ENCODE measurements around the gene DENND11.
A peak's percentile ranks its signal among the peaks of the same experiment; 100 is the strongest.

DENND11 gene, protein sequence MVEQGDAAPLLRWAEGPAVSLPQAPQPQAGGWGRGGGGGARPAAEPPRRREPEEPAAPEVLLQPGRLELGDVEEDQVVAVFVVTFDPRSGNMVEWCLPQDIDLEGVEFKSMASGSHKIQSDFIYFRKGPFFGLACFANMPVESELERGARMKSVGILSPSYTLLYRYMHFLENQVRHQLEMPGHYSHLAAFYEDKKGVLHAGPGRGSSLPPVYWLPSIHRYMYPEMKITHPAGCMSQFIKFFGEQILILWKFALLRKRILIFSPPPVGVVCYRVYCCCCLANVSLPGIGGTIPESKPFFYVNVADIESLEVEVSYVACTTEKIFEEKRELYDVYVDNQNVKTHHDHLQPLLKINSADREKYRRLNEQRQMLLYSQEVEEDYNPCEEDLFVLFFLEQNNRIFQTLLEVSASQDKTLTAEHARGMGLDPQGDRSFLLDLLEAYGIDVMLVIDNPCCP

DNA sequence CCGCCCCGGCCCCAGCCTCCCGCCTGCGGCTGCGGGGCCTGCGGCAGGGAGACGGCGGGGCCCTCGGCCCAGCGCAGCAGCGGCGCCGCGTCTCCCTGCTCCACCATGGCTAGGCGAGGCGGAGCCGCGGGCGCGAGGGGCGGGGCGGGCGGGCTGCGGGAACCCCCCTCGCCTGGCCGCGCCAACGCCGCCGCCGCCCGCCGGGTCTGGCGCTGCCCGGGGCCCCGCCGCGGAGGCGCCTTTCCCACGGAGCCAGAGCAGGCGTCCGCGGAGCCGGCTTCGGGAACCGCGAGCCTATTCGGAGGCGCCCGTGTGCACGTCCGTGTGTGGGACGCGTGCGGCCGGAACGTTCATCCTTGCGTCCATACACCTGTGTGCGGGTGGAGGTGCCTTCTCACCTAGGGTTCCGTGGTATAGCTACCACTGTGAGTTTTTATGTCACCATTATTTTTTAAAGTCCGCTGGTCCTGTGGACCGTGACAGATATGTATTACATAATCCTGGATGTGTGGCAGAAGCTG, at the start of gene DENND11:
Gene DENND11 (minus strand): TSS at position 120 of the 521 bp plus-strand sequence. CDS start 13 bp downstream, at position 107.
- DNase-seq, result peak; percentile 67

DNA sequence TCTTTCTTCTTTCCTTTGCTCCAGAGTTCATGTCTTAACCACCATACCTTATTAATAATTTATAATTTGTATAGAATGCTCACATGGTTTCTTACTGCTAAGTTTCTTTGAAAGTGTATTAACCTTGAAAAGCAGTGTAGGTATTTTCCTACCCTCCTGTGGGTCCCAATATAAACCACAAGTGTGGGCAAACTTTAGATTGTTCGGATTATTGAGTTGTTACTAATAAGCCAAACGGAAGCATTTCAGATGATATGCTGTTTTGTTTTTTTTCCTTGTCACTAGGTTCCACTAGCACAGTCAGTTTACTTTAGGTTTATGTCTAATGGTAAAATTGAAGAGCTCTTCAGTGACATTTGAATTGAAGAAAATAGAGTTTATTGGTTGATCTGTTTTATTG, 46.4 kb upstream of the DENND11 start:
- DNase-seq, result no peak

DNA sequence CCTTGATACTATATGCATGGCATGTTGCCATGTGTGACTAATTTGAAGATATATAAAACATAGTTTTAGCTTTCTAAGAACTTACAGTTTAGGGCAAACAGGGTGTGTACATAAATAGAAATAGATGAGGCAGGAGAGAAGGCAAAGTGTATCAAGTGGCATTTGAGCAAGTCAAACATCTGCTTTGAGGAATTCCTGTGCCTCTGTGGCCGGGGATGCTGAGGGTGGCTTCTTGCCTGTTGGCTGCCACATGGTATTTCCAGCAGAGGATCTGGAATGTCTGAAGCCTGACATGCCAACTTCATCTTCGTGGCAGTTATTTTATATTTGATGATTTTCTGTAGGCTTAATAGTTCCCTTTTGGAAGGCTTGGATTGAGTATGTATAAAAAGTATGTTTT, 42.2 kb upstream of the DENND11 start:
- DNase-seq, result no peak

DNA sequence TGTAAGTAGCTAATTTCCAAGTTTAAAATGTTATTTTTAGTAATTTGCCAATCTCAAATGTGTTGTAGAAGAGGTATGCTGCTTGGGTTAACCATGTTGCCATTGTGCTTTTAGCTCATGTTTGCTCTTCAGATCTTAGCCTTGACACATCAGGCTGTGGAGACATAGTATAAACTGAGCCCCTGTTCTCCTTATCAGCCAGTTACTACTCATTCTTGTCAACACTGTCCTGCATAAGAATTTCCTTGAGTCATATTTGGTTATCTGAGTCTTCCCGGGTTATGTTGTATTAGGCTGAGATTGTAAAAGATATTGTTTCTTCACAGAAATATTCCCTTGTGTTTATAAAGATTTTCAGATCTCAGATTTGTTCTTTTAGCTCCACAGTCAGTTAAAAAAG, 40.3 kb upstream of the DENND11 start:
- no peak for DNase-seq

DNA sequence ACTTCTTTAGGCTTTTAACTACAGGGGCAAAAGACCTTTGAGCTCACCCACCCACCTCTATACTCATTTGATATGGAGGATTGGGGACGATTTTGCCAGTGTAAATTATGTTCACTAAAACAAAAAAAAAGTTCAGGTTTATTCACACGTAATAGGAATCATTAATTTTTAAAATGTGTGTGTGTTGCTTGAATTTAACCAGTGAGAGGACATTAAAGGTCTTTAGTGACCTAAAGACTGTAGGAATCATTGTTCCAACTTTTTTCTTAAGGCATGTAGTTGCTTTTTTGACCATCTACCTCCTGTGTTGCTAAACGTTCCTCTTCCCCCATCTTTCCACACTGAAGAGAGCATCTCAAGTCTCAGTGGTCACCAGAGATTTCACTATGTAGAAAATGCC, 37.3 kb upstream of the DENND11 start:
- DNase-seq, result no peak

DNA sequence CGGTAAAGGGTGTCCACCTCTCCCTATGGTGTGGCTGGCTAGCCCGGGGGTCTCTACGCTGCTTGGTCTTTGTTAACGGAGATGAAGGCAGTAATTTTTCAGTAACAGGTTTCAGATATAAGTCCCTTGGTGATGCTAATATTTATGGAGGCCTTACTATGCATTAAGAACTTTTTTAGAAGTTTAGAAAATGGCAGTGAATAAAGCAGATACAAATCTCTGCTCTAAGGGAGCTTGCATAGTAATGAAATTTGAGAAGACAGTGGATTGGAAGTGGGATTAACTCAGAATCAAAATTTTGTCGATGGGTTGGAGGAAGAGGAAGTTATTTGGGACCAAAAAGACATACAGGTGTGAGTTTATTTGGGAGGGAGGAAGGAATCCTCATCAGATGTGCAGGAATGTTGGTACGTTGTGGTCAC, 36.6 kb upstream of the DENND11 start:
- DNase-seq, result no peak

DNA sequence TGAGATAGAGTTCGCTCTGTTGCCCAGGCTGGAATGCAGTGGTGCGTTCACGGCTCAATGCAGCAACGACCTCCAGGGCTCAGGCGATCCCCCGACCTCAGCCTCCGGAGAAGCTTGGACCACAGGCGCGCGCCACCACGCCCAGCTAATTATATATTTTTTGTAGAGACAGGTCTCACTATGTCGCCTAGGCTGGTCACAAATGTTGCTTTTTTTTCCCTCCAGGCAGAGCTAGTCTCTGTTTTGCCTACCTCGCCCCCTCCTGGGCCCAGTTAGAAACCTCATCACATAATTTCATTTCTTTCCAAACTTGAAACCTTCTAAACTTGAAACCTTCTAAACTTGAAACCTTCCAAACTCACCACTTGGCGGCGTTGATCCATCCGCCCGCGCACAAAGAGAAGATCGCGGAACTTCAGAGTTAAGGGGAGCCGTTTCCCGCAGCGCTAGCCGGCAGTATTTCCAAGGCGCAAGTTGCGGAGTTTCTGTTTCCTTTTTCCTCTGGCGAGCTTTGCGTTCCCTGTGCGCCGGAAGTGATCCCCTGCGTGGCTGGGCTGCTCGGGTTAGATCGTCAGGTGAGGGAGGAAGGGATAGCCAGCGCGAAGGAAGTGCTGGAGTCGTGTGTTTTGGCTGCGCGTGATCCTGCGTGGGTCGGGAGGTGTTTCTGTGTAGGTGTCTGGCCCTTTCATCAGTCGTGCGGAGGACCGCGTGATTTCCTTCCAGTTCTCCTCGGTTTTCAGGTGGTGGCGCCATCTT, 36.0 kb upstream of the DENND11 start, which contains the start of gene SSBP1:
Gene SSBP1 (plus strand): TSS at position 523 of the 756 bp plus-strand sequence. CDS start 809 bp downstream, outside the sequence.
- DNase-seq, result peak; percentile 97

DNA sequence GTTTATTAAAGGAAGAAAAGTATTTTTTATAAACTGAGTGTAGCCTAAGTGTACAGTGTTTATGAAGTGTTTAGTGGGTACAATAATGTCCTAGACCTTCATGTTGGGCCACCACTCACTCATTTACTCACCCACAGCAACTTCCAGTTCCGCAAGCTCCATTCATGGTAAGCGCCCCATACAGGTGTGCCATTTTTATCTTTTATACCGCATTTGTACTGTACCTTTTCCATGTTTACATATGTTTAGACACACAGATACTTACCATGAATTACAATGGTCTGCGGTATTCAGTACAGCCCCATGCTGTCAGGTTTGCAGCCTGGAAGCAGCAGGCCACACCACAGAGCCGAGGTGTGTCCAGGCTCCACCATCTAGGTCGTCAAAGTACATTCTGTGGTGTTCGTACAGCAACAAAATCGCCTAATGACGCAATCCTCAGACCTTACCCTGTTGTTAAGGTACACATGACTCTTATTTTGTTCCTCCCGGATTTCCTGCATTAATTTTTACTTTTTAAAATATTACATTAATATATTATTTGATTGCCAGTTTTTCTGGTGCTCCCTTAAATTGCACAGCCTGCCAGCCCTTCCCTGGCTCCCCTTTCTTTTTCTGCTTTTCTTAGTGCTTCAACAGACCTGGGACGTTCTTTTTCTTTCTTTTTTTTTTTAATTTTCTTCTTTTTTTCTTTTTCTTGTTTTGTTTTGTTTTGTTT, 35.3 kb upstream of the DENND11 start:
- DNase-seq, result peak; percentile 3

DNA sequence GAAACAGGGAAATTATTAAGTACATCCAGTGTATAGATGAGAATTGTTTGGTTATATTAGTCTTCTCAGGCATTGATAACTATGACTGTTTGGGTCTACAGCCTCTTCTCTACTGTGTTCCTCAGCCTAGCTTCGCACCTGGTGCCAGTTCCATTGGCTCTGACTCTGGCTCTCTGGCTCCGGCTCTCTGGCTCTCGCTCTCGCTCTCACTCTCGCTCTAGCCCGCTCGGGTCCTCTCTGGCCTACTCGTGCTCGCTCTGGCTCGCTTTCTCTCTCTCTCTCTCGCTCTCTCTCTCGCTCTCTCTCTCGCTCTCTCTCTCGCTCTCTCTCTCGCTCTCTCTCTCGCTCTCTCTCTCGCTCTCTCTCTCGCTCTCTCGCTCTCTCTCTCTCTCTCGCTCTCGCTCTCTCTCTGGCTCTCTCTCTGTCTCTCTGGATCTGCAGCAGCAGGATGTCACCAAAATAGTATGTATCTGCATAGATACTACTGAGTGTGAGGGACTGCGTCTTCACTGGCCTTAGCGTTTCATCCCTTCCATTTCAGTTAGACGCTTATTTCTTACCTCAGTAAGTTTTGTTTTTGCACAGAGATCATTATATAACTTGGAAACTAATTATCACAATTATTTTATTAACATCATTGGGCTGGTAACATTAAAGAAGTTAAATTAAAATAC, 29.6 kb upstream of the DENND11 start:
- DNase-seq, result no peak

DNA sequence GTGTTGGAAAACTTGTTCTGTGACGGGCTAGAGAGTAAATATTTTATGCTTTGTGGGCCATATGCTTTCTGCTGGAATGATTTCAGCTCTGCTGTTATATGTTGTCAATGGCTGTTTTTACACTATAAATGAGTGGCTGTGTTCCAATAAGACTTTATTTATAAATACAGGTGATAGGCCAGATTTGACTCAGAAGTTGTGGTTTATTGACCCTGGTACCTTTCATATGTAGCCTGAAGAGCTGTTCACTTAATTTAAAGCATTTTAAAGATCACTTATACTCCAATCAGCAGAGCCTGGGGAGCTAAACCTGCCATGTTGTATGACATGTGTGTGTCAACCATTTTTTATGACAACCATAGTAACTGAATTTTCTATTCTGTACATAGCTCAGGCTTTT, 27.1 kb upstream of the DENND11 start:
- DNase-seq, result no peak

DNA sequence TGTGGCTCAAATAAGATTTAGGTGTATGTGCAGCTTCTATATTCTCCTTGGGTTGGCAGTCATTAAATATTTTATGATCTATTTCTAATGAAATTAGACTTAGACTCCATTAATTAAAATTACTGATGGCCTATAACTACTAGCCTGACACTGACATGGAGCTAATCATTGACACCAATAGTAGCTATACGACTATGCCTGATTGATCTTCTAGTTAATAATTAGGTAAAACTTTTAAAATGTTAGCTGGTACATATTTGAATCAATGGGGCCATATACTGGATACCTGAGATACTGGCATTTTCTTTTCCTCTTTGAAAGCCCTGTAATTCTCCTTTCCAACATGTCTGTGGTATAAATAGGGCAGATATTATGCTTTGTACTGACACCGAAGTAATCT, 20.6 kb upstream of the DENND11 start:
- DNase-seq, result no peak

DNA sequence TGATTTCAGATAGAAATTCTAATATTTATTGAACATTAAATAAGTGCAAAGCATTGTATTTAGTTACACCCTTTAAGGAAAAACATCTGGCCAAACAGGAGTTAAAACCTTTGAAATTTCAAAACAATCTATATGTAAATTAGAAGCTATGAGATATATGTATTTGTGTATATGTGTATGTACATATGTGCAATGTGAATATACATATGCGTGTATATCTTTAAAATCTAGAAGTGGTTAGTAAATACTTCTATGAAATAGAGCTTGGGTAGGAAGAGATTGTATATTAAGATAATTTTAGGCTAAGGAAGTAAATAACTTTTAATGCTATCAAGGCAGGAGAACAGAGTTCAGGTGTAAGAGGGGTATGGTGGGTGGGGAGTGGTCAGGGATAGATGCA, 15.5 kb upstream of the DENND11 start:
- no peak for DNase-seq

DNA sequence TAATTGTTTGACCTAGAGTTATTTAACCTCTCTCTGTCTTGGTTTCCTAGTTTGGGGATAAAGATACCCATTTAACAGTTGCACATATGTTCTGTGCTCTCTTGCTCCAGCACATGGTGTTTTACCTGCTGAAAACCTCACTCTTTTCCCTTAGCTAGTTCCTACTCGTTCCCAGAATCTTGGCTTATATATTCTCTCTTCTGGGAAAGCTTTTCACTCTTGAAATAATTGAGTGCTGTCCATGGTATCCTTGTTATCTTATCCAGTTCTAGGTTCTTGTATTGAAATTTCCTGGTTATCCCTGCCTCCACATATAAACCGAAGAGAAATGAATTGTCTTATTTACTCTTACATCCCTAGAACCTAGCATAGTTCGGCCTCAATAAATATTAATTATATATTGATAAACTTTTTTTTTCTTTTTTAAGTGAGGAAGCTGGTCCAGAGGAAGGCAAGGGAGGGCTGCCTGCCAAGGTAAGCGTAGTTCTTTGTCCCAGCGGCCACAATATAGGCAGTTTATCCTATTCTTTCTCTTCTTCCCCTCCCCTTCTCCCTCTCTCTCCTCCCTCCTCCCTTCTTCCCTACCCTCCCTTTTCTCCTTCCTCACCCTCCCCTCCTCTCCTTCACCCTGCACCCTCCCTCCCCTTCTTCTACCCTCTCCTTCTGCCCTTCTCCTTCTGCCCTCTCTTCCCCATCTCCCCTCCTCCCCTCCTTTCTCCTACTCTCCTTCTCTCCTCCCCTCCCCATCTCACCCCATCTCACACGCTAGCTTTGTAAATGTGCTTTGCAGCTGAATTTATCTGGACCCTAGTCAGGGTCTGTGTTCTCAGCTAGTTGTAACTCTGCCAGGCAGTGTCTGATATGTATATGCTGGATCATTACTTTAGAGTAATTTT, 14.1 kb upstream of the DENND11 start:
- no peak for DNase-seq

DNA sequence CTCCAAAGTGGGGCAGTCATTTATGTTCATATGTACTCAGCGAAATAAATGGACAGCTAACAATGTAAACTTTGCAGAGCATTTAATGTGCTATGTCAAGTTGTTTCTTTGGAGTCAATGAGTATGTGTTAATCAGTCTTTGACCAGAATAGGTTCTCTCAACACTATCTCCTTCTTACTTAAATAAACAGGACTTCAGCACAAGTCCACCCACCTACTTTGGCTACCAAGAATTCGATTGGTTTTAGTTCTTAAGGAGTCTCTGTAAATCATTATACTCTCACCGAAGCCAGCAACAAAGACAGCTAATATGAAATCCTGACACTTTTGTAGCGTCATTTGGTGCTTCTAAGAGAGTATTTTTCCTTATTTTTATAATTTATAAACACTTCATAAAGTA, 13.1 kb upstream of the DENND11 start:
- DNase-seq, result no peak

DNA sequence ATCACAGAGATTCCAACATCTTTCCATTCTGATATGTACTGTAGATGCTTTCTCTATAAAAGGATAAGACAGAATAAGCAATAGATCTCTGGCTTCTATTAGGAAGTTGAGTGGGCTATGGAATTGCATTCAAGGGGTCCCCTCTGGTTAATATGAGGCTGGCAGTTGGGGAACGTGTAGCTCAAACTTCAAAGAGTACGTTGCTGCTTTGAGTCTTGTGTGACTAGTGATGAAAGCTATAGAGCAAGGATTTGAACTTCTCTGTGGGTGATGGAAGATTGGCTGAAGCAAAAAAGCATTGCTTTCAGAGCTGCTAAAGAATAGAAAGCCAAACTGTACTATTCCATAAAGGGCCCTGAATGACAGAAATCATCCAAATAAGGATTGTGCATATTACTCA, 12.6 kb upstream of the DENND11 start:
- no peak for DNase-seq

DNA sequence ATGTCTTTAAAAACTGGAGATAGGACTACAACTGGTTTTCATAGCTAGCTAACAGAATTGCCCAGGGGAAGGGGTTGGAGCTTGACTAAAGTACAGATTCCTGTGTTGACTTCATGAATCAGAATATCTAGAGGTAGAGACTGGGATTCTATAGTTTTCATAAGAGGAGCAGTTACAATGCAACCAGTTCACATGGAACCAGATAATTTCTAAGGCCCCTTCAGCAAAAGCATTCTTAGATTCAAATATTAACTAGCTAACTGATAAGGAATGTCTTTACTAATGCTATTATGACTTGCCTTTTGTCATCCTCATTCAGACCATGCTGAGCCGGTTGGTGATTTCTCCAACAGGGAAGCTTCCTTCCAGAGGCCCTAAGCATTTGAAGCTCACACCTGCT, 11.9 kb upstream of the DENND11 start:
- no peak for DNase-seq

DNA sequence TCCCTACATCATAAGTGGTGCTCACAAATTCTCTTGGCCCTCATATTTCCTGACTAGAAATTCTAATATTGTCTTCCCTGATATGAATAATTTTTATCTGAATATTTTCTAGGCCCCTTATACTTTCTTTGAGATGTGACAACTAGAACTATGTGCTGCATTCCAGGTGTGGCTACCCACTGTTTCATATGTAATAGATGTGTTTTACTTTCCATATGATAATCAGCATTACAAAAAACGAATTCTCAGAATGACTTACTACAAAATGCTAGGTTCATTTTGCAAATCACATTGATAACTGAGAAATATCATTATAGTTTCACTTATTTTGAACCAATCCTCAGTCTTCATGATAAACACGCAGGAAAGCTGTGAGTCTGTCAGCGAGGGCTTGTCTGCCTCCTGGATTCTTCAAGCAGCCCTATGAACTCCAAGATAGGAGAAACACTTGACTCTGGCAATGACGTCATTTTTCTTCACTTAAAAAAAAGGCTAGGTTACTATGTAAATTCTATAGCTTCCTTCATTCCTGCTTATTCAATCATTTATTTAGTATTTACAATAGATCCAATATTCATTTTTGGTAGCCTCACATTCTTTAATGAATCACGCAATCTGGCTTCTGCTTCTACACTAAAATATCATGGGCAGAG, 10.8 kb upstream of the DENND11 start:
- DNase-seq, result no peak

DNA sequence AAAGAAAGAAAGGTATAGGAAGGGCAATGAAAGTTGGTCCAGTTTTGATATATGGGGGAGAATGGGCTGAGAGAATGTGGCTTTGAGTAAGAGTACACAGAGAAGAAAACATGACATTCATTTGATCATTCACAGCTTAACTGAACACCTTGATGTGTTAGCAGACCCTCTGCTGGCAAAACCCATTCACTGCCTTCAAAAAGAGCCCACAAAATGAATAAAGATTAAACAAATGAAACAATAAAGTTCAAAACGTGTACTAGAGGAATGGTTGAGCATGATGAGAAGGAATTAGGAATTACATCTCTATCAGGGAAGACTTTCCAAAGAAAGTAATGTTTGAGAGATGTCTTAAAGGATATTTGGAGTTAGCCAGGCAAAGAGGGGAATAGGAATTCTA, 8.3 kb upstream of the DENND11 start:
- no peak for DNase-seq

DNA sequence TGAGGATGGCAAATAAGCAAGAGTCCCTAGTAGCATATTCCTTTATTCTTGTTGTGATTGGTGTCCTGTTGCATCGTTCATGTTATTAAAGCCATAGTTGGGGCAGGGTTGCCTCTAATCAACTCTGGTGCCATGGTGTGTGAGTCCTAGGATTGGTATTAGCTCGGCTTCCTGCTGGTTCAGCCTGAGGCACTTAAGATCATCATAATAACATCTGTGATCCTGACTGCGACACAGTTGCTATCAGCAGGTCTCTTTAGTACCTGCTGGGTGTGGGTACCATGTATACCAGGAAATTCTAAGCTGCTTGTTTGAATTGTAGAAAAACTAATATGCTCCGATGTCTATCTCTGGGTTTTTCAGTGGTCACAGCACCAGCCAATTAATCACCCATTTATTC, 7.8 kb upstream of the DENND11 start:
- no peak for DNase-seq

DNA sequence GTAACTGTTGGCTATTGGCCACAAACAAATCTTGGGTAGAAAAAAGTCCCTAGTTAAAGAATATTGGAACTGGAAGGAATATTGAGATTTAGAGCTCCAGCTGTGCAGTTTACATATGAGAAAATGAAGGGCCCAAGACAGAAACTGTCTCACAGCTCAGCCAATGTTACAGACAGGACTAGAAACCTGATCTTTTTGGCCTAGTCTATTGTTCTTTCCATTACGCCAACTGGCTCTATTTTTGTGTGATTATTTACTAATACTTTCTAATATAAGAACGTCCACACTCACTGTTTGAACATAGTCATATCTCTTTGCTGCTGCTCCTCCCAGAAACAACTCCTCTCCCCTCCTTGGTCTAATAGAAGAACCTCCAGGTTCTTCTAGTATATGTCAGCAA, 7.4 kb upstream of the DENND11 start:
- DNase-seq, result no peak

DNA sequence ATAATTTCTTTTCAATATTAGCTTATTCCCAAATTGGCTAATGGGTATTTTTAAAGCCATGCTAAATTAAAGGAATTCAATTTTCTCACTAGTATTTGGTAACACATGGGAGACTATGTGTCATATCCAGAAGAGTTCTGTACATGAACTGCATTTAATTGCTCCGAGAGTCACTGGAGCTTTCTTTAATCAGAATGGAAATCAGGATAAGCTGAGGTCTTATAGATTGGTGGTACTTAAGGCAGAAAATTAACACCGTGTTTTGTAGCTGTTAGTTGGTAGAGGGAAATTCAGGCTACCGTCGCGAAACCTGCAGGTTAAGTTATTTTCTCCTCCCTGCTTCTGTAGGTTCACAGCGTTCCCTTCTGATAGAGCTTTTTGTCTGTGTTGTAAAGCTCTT, 6.4 kb upstream of the DENND11 start, which contains the start of gene WEE2:
Gene WEE2 (plus strand): TSS at position 3 of the 400 bp plus-strand sequence. CDS start 406 bp downstream, outside the sequence.
- no peak for DNase-seq

Data from NCI-H1092 (cell line).